HG02678 (cell line): ENCODE measurements around the gene TEX14.
"Not testable (repeated sequence)": the region's sequence is repeated elsewhere in the genome, so short reads cannot be mapped to it uniquely, and the experiment has no call there.

Experiments
- ATAC-seq: cut with Tn5 transposase; IDR thresholded peaks from one replicate; pipeline ENCODE4 v1.9.1; 2021; ENCODE audit warnings: mild to moderate bottlenecking, moderate library complexity; ENCODE audit not compliant: unreplicated experiment

The TEX14 gene

GRCh38 chr17:58657962-58658803 is 33.7 kb downstream of the TEX14 start:
- not testable (repeated sequence) for ATAC-seq

GRCh38 chr17:58648236-58648635 is 43.6 kb downstream of the TEX14 start:
- no peak for ATAC-seq

- no peak for ATAC-seq
Observed at GRCh38 chr17:58643147-58643546, 48.7 kb downstream of the TEX14 start.

GRCh38 chr17:58641887-58642311 is 49.9 kb downstream of the TEX14 start:
- ATAC-seq = no peak

- no peak for ATAC-seq
Observed at GRCh38 chr17:58640202-58640601, 51.6 kb downstream of the TEX14 start.

GRCh38 chr17:58639681-58640080 is 52.2 kb downstream of the TEX14 start:
- ATAC-seq = no peak

- ATAC-seq = no peak
Observed at GRCh38 chr17:58637011-58637570, 54.8 kb downstream of the TEX14 start.

- no peak for ATAC-seq
Observed at GRCh38 chr17:58632324-58633314, 59.2 kb downstream of the TEX14 start.

- ATAC-seq = peak; percentile 80
Observed at GRCh38 chr17:58631523-58632323, 60.1 kb downstream of the TEX14 start.

GRCh38 chr17:58630883-58631522 is 60.8 kb downstream of the TEX14 start:
- ATAC-seq = peak; percentile 43

- ATAC-seq = no peak
Observed at GRCh38 chr17:58626905-58627304, 64.9 kb downstream of the TEX14 start.

GRCh38 chr17:58624751-58625150 is 67.1 kb downstream of the TEX14 start:
- no peak for ATAC-seq

GRCh38 chr17:58621174-58621573 is 70.7 kb downstream of the TEX14 start:
- ATAC-seq = peak; percentile 82

GRCh38 chr17:58618336-58618735 is 73.5 kb downstream of the TEX14 start:
- ATAC-seq = no peak

GRCh38 chr17:58617563-58617962 is 74.3 kb downstream of the TEX14 start:
- no peak for ATAC-seq

- peak; percentile 65 for ATAC-seq
Observed at GRCh38 chr17:58615768-58616659, 75.8 kb downstream of the TEX14 start.

GRCh38 chr17:58614859-58615459 is 76.9 kb downstream of the TEX14 start:
- no peak for ATAC-seq

GRCh38 chr17:58611331-58611730 is 80.5 kb downstream of the TEX14 start:
- ATAC-seq = no peak

- ATAC-seq = no peak
Observed at GRCh38 chr17:58606934-58607333, 84.9 kb downstream of the TEX14 start.
